Measurements from ENCODE around the gene TBXAS1.

DNA sequence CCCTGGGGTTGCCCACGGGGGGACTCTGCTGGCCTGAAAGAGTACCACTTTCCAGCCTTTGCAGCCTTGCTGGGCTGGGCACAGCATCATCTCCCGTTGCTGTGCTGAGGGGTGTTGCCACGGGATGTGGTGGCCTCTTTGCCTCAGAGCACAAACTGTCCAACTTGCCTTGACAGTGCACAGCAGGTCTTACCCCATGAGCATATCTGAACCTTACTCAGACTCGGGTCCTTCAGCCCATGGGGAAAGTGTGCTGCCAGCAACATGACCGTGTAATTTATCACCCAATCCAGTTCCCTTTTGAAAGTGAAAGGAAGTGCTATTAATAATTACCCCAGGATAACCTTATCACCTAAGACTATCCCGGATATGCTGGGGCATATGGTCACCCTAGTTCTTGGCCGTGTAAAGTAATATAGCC is 46.8 kb downstream of the TBXAS1 start:
- TF ChIP-seq, protein P1, sequence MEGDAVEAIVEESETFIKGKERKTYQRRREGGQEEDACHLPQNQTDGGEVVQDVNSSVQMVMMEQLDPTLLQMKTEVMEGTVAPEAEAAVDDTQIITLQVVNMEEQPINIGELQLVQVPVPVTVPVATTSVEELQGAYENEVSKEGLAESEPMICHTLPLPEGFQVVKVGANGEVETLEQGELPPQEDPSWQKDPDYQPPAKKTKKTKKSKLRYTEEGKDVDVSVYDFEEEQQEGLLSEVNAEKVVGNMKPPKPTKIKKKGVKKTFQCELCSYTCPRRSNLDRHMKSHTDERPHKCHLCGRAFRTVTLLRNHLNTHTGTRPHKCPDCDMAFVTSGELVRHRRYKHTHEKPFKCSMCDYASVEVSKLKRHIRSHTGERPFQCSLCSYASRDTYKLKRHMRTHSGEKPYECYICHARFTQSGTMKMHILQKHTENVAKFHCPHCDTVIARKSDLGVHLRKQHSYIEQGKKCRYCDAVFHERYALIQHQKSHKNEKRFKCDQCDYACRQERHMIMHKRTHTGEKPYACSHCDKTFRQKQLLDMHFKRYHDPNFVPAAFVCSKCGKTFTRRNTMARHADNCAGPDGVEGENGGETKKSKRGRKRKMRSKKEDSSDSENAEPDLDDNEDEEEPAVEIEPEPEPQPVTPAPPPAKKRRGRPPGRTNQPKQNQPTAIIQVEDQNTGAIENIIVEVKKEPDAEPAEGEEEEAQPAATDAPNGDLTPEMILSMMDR (conservative IDR thresholded peaks at IDR 0.05): no peak
- TF ChIP-seq EZH2 (IDR thresholded peaks at IDR 0.05; ENCODE audit: low read depth): no peak
